Glutamatergic neuron (in vitro differentiated cells): ENCODE results near the gene FBXO3. TPM values are rescaled to one million over a fixed set of nuclear protein-coding genes. Genes with fewer than 3 reads are reported as not detected.

ENCODE experiments used
- DNase-seq: peaks from one replicate; pipeline ENCODE4 v3.0.0; 2022
- H3K27ac Mint-ChIP-seq: one replicate; pipeline ENCODE4 v1.8.0; 2020; ENCODE audit warnings: mild to moderate bottlenecking, mixed read lengths, inconsistent platforms; ENCODE audit not compliant: unreplicated experiment
- H3K27me3 Mint-ChIP-seq: one replicate; pipeline ENCODE4 v1.8.0; 2020; ENCODE audit warnings: mild to moderate bottlenecking, moderate library complexity, mixed read lengths, inconsistent platforms; ENCODE audit not compliant: unreplicated experiment
- H3K36me3 Mint-ChIP-seq: one replicate; pipeline ENCODE4 v1.8.0; 2020; ENCODE audit warnings: mild to moderate bottlenecking, mixed read lengths, inconsistent platforms; ENCODE audit not compliant: unreplicated experiment
- H3K4me1 Mint-ChIP-seq: one replicate; pipeline ENCODE4 v1.8.0; 2020; ENCODE audit warnings: mild to moderate bottlenecking, low read depth, mixed read lengths, inconsistent platforms; ENCODE audit not compliant: unreplicated experiment
- H3K4me3 Mint-ChIP-seq: one replicate; pipeline ENCODE4 v1.8.0; 2020; ENCODE audit warnings: mild to moderate bottlenecking, mixed read lengths, inconsistent platforms; ENCODE audit not compliant: unreplicated experiment
- H3K9me3 Mint-ChIP-seq: one replicate; pipeline ENCODE4 v1.8.0; 2020; ENCODE audit warnings: mild to moderate bottlenecking, moderate library complexity, mixed read lengths, inconsistent platforms; ENCODE audit not compliant: unreplicated experiment
- CTCF ChIP-seq: fragments of 200-600 bp; sonication (generic); IDR thresholded peaks from one replicate; pipeline ENCODE4 v1.5.0; 2021; ENCODE audit not compliant: partially characterized antibody, unreplicated experiment
- total RNA-seq: library from RNA; stranded (reverse); fragmentation: NEBNext Ultra II Directional; extraction: Animal tissue kit (Norgen Biotek cat#: 25700); gene quantifications from one replicate; pipeline ENCODE4 v1.2.1, GENCODE V29; 2021; ENCODE audit not compliant: unreplicated experiment

FBXO3 gene
- total RNA-seq, 1 donor from 2014 or later = 30.5 TPM

- H3K9me3 Mint-ChIP-seq = no peaks in the 10 kb centered on the region
- no peak overlapping the region for H3K27ac Mint-ChIP-seq
- no peak overlapping the region for H3K4me3 Mint-ChIP-seq
- TF ChIP-seq CTCF = no peak
- DNase-seq = no peak
- H3K36me3 Mint-ChIP-seq = peaks cover 18% of the 10 kb centered on the region
- H3K27me3 Mint-ChIP-seq = no peaks in the 10 kb centered on the region
- H3K4me1 Mint-ChIP-seq = peaks cover 6% of the 10 kb centered on the region
Measured at GRCh38 chr11:33761471-33761870, 12.8 kb downstream of the FBXO3 start.

- Mint-ChIP-seq H3K4me1 (no peaks in the 10 kb centered on the region), H3K27me3 (no peaks in the 10 kb centered on the region), H3K9me3 (no peaks in the 10 kb centered on the region), H3K27ac (no peak overlapping the region), H3K4me3 (no peak overlapping the region), H3K36me3 (no peaks in the 10 kb centered on the region)
- TF ChIP-seq CTCF = no peak
- no peak for DNase-seq
Measured at GRCh38 chr11:33753304-33753967, 20.9 kb downstream of the FBXO3 start.

- Mint-ChIP-seq H3K4me1 (no peaks in the 10 kb centered on the region), H3K4me3 (no peak overlapping the region), H3K36me3 (no peaks in the 10 kb centered on the region), H3K27ac (no peak overlapping the region), H3K9me3 (no peaks in the 10 kb centered on the region), H3K27me3 (no peaks in the 10 kb centered on the region)
- TF ChIP-seq CTCF = no peak
- no peak for DNase-seq
Measured at GRCh38 chr11:33751878-33752277, 22.4 kb downstream of the FBXO3 start.

GRCh38 chr11:33747979-33748378, 26.3 kb downstream of the FBXO3 start:
- H3K4me1 Mint-ChIP-seq = no peaks in the 10 kb centered on the region
- no peak overlapping the region for H3K4me3 Mint-ChIP-seq
- DNase-seq = no peak
- no peaks in the 10 kb centered on the region for H3K27me3 Mint-ChIP-seq
- no peaks in the 10 kb centered on the region for H3K36me3 Mint-ChIP-seq
- TF ChIP-seq CTCF = no peak
- no peaks in the 10 kb centered on the region for H3K9me3 Mint-ChIP-seq
- H3K27ac Mint-ChIP-seq = no peak overlapping the region

GRCh38 chr11:33743291-33743690, 31.0 kb downstream of the FBXO3 start:
- H3K27ac Mint-ChIP-seq = no peak overlapping the region
- DNase-seq = no peak
- no peaks in the 10 kb centered on the region for H3K36me3 Mint-ChIP-seq
- no peak overlapping the region for H3K4me3 Mint-ChIP-seq
- no peaks in the 10 kb centered on the region for H3K9me3 Mint-ChIP-seq
- no peaks in the 10 kb centered on the region for H3K27me3 Mint-ChIP-seq
- no peaks in the 10 kb centered on the region for H3K4me1 Mint-ChIP-seq
- no peak for TF ChIP-seq CTCF
